ENCODE measurements around the gene AAK1.
"Not testable (repeated sequence)": the region's sequence is repeated elsewhere in the genome, so short reads cannot be mapped to it uniquely, and the experiment has no call there.

Gene AAK1

GRCh38 chr2:69570474-69570873, 73.1 kb downstream of the AAK1 start:
- no peak for FAIRE-seq

DNA sequence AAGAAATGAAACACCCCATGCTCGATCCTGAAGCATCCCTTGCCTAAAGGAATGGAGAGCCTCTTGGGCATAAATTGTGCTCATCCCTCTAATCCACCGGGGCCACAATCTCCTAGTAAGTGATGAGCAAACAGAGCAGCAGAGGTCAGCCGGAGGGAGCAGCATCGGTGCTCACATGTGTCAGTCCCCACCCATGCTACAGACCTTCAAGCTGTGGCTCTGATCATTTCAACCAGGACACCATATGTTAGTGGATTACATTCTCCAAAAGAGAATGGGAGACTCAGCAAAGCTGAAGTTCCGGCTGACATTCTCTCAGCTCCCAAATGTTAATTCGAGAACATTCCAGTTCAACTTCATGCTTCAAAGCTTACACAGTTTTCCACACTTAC, 75.6 kb downstream of the AAK1 start:
- no peak for FAIRE-seq

GRCh38 chr2:69567157-69567908, 76.2 kb downstream of the AAK1 start:
- FAIRE-seq = no peak

GRCh38 chr2:69566669-69567068, 76.9 kb downstream of the AAK1 start:
- FAIRE-seq = no peak

- no peak for FAIRE-seq
These were observed 78.1 kb downstream of the AAK1 start for GRCh38 chr2:69565431-69565839.

GRCh38 chr2:69564604-69565003, 78.9 kb downstream of the AAK1 start:
- FAIRE-seq = no peak

DNA sequence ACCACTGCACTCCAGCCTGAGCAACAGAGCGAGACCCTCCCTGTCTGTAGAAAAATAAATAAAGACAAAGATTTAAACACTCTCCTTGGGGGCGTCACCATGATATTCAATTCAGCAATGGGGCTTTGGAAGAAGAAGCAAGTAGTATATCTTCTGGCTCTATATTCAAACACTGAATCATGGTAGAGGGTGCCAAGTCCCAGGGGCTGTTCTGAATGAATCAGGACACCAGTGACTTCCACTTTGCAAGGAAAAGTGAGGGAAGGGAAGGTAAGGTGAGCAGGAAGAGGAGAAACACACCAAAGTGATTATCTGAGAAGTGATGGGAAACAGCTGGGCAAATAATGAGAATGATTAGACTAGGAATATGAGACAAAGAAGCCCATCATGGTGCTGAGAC, 80.5 kb downstream of the AAK1 start:
- FAIRE-seq = no peak

GRCh38 chr2:69561101-69561500, 82.4 kb downstream of the AAK1 start:
- no peak for FAIRE-seq

DNA sequence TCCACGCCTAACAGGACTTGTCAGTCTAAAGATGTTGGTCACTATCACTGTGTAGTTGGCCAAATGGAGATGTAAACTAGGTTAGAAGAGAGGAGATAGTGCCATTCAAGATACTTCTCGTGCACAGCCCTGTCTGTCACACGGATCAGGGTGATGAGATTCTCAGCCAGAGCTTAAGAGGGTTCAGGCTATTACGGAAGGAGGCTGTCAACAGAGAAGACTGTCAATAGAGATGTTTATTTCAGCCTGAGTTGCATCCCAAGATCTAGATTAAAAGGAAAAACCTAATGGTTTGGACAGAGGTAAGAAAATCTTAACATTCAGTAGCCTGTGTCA, 83.4 kb downstream of the AAK1 start:
- FAIRE-seq = no peak

GRCh38 chr2:69559442-69560146, 83.9 kb downstream of the AAK1 start:
- FAIRE-seq = no peak

- FAIRE-seq = no peak
These were observed 87.5 kb downstream of the AAK1 start for GRCh38 chr2:69556008-69556407.

GRCh38 chr2:69554981-69555380, 88.6 kb downstream of the AAK1 start:
- no peak for FAIRE-seq

DNA sequence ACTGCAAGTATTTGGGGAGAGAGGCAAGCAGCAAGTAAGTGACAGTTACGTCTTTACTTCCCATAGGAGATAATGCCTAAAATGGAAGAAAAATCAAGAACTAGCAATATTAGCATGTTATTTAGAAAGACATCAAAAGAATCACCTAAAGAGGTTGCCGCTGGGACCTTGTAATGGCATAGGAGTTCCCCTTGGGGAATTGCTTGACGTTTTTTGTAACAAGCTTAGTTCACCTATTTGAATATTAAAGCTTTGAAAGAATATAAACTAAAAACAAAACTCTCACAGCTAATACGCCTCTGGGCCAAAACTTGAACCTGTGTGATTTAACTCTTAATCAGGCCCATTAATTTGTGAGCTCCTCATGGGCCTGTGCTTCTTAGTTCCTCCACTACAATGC, 89.0 kb downstream of the AAK1 start:
- FAIRE-seq = no peak

GRCh38 chr2:69553991-69554390, 89.5 kb downstream of the AAK1 start:
- no peak for FAIRE-seq

DNA sequence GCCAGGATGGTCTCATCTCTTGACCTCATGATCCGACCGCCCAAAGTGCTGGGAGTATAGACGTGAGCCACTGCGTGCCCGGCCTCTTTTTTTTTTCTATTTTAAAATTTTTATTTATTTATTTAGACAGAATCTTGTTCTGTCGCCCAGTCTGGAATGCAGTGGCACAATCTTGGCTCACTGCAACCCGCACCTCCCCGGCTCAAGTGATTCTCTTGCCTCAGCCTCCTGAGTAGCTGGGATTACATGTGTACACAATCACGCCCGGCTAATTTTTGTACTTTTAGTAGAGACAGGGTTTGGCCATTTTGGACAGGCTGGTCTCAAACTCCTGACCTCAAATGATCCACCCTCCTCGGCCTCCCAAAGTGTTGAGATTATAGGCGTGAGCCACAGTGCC, 93.0 kb downstream of the AAK1 start:
- not testable (repeated sequence) for FAIRE-seq

GRCh38 chr2:69549421-69549820, 94.1 kb downstream of the AAK1 start:
- no peak for FAIRE-seq

DNA sequence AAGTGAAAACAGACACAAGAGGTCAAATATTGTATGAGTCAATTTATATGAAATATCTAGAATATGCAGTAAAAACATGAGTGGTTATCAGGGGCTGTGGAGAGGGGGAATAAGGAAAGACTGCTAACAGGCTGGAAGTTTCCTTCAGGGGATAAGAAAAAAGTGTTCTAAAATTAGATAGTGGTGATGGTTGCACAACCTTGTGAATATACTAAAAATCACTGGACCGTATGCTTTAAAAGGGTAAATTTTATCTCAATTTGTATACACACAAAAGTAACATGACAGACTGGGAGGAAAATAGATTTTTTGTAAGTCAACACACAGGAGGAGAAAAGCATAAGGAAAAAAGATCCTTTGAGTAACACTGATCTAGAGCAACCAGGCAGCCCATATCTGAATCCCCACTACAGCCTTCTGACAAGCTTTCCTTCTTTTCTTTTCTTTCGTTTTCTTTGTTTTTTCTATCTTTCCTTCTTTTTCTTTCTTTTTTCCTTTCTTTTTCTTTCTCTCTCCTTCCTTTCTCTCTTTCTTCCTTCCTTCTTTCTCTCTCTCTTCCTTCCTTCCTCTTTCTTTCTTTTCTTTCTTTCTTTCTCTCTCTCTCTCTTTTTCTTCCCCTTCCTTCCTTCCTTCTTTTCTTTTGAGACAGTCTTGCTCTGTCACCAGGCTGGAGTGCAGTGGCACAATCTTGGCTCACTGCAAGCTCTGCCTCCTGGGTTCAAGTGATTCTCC, 95.4 kb downstream of the AAK1 start:
- no peak for FAIRE-seq

GRCh38 chr2:69546646-69547045, 96.9 kb downstream of the AAK1 start:
- no peak for FAIRE-seq

- no peak for FAIRE-seq
These were observed 98.0 kb downstream of the AAK1 start for GRCh38 chr2:69545477-69545932.

- FAIRE-seq = no peak
These were observed 98.6 kb downstream of the AAK1 start for GRCh38 chr2:69544951-69545350.

DNA sequence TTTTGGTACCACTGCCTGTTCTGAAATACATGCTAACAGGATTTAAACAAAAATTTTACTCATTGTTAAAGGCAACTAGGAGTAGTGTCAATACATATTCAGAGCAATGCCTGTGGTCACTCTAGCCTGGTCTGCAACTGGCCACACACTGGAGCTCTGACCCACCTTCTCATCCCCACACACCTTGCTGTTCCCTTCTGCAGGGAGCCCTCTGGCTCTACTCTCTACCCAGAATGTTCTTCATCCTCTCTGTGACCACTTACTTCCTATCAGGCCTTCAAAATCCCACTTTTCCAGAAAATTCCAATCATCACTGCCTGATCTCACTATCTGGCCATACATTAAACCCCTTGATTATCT, 104.0 kb downstream of the AAK1 start:
- FAIRE-seq = no peak

DNA sequence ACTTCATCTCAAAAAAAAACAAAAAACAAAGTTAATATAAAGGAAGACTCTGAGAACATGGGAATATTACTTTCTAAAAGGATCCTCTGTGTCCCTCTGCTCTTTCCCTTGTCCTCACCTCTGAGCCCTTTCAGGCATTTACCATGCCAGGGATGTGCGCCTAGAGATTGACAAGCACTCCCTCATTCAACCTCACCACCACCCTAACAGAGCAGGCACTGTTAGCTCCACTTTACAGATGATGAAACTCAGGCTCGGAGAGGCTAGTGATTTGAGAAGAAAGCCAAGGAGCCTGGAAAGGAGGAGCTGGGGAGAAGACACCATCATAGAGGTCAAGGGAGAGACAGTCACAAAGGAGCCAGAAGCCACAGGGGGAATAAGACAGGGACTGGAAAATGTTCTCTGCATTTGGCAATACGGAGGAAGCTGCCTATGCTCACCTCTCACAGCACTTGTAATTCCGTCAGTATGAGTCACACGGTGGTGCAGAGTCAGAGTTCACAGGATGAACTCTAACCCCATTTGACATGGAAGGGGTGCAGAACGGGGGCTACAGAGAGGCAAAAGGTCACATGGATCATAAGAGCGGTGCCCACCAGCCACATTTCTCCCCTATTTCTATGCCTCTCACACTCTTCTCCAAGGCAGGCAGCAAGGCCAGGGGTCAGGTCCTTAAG, 104.5 kb downstream of the AAK1 start:
- no peak for FAIRE-seq

DNA sequence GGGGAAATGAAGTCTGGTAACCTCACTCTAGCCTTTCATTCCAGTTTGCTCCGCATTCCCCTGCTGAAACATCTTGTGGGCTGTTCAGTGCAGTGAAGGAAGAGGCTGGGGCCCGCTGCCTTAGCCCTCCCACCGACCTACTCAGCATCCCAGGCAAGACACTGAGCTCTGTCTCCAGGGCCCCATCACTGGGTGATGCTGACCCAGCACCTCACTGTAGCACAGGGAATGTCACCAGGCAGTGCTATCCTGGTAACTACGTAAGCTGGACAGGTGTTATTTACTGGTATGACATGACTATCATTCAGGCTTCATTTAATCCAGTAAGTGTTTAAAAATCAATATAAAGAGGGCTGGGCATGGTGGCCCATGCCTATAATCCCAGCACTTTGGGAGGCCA, 105.3 kb downstream of the AAK1 start:
- no peak for FAIRE-seq
